Activated T-cell treated with anti-CD3 and anti-CD28 coated beads for 4 hours (primary cell): ENCODE results near the gene AIG1.
"Not testable (repeated sequence)": the region's sequence is repeated elsewhere in the genome, so short reads cannot be mapped to it uniquely, and the experiment has no call there.

Source experiments
- DNase-seq: peaks from one replicate; pipeline ENCODE4 v3.0.0-alpha.2; 2020

AIG1 gene

DNA sequence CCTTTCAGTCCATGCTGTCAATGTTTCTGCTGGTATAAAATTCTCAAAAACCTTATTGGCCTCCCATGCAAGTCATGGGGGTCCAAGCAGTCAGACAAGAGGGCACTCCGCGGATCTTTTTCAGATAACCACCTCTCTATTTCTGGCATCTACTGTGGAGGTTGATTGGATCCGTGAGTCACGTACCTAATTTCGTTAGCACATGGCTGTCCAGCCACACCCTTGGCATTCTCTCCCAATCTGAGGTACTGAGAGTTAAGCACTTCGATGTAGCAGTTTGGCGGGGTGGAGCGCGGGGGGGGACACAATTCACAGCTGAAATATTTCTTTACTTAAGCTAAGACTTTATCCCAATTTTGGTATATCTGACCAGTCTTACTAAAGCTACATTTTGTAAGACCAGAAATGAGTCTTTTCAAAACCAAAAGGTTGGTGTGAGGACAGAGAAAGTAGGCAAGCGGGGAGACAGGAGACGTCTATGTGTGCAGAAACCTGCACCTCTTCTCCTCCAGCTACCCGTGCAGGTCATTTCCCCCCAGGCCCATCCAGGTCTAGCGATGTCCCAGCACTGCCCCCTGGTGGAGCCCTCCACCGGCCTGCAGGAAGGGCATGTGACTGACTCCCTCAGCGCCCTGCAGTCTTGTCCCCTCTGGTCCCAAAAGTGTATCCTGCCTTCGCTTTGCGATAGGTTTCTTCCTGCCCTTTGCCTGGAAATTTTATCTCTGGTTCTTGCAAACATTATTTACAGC, 276.7 kb downstream of the AIG1 start:
- peak; percentile 38 for DNase-seq

GRCh38 chr6:143339223-143339622, 278.5 kb downstream of the AIG1 start:
- no peak for DNase-seq

DNA sequence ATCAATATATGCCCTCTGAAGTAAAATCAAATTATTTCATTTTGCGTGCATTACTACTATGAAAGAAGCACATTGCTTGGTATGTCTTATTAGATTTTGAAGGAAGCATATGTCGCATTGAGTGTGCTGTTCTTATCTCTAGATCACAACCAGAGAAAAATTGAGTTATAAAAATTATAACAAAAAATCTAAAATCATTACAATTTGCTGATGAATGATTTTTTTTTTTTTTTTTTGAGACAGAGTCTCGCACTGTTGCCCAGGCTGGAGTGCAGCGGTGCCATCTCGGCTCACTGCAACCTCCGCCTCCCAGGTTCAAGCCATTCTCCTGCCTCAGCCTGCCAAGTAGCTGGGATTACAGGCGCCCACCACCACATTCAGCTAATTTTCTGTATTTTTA, 284.8 kb downstream of the AIG1 start:
- not testable (repeated sequence) for DNase-seq

DNA sequence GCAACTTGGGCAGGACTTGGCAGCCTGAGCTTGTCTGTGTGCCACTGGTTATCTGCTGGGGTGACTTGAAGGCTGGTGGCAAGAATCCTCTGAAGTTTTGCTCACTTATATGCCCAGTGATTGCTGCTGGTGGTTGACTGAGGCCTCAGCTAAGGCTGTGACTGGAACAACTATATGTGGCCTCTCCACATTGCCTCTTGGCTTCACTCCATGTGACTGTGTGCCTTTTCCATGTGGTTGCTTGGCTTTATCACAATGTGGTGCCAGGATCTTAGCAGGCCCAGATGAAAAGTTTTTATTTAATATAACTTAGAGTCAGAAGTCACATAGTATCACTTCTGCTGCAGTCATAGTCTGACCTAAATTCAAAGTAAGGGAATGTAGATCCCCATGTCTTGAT, 285.3 kb downstream of the AIG1 start:
- DNase-seq: no peak

DNA sequence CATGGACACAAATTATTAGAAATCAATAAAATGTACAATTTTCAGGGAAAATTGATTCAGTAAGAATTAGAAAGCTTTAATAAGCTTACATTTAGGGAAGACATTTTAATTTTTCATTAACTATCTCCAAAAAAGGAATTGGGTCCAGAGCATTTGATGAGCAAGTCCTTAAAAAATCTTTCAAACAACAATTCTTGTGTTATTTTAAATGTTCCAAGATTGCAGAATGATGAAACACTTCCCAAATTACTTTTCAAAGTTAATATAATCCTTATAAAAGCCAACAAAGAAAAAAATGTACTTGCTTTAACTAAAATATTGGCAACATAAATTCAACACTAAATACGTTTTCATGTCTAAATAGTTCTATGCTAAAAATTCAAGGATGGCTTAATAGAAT, 287.8 kb downstream of the AIG1 start:
- DNase-seq: no peak

DNA sequence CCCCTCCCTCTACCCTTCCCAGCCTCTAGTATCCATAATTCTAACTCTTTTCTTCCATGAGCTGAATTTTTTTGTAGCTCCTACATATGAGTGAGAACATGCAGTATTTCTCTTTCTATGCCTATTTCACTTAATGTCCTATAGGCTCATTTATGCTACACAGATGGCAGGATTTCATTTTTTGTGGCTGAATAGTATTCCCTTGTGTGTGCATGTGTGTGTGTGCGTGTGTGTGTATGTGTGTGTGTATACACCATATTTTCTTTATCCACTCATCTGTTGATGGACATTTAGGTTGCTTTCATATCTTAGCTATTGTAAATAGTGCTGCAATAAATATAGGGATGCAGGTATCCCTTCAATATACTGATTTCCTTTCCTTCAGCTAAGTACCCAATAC, 288.8 kb downstream of the AIG1 start:
- no peak for DNase-seq

DNA sequence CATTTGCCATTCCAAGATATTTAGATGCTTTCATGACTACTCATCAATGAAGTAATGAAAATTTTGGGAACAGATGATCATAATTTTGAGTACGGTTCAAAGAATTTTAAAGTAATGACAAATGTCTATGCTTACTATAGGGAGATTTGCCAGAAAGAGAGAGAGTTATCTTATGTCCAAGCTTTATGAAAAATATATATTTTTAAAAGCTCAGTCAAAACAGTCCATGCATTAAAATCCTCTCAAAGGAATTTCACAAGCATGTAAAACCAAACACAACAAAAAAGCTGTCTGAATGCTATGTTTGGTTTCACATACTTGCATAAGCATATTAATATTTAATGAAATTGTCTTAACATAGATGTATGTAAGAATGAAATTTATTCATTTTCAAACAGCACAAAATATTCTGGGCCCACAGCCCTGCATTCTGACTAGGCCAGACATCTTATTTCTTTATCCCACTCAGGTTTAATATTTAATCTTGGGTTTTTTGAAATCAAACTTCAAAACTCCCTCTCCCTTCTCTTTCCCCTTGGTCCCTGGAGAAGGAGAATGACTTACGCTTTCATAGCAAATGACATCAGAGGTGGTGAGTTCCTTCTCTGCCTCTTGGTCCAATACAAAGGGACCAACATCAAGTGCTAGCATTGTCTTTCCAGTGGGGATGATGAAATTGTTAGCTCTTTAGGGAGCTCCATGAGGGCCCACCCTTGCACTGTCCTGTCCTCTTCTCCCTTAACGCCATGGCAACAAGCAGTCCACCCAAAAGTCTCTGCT, 295.6 kb downstream of the AIG1 start:
- no peak for DNase-seq

- no peak for DNase-seq
Observed at GRCh38 chr6:143357152-143357551, 296.5 kb downstream of the AIG1 start.

- no peak for DNase-seq
Observed at GRCh38 chr6:143357561-143358255, 297.0 kb downstream of the AIG1 start.

DNA sequence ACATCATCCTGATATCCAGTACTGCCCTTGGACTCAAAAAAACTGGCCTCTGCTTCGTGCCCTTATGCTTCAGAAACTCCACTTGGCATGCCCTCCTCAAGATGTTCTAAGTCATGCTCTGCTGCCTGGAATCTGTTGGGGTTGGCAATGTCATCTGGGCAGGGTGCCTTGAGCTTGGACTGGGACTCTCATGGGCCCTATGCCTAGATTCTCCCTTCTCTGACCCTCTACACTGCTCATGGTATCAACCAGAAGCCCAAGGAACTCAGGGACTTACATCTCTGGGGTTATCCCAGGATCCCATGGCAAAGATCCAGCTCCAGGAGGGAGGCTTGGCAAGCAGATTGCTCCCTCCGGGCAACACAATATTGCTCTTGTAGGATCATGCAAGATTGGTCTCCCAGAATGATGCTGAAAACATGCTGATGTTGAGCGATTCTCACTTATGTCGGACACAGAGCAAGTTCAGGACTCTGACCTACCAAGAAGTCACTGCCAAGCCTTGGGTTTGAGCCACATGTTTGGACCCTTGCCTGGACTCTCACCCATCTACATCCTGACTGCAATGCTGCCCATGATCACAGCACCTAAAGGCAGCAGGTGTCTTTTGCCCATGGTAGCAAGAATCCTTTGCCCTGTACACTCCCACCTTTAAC, 301.0 kb downstream of the AIG1 start:
- DNase-seq: no peak

GRCh38 chr6:143362192-143362558, 301.5 kb downstream of the AIG1 start:
- DNase-seq: no peak

DNA sequence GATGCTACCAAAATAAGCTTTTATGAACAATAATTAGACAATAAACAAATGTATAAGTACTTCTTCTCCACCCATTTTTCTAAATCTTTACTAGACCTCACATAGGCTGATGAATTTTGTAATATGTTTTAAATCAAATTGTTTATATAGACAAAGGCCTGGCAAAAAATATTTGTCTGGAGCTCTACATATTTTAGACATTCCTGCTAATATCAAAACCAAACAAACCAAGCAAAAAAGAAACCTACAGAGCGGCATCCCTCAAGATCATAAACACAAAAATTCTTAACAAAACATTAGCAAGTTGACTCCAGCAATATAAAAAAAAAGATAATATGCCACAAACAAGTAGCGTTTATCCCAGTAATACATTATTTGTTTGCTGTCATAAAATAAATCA, 302.6 kb downstream of the AIG1 start:
- no peak for DNase-seq

GRCh38 chr6:143368426-143368825, 307.7 kb downstream of the AIG1 start:
- DNase-seq: no peak

GRCh38 chr6:143369971-143370370, 309.3 kb downstream of the AIG1 start:
- no peak for DNase-seq

DNA sequence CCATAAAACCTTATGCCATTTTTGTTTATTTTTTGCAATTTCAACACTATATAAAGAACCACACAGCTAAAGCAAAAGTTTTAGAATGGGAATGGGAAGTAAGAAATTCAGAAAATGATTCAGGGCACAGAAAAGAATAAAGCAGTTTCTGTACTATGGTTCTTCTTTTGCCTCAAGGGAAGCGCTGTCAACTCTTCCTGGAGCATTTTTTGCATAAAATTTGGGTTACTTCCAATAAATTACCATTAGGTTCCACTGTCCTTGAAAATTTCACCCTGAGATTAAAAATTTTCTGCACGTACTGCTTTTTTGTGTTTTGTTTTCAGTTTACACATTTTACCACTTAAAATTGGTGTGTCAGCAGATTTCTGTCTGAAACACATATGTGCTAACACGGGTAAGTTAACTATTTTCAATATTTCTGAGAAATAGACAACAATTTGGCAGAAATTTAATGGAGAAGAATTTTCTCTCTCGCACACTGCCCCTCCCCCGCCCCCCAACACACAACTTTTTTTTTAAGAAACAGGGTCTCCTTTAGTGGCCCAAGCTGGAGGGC, 310.2 kb downstream of the AIG1 start:
- DNase-seq: no peak

GRCh38 chr6:143372199-143372882, 311.7 kb downstream of the AIG1 start:
- DNase-seq: no peak

DNA sequence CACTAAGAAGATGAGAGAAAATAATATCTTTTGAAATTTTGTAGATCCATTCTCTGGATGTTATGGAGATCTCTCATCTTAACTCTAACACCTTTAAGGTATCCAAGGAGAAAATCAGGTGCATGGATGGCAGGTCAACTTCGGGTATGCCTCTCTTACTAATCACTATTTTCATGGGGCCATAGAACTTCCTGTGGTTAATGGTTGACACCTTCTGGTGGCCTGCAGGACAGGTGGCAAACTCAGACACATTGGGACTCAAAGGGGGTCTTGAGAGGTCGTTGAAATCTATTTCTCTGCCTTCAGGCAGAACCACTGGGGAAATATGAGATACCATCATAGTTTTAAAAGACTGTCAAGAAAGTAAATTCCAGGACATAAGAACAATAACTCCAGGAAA, 313.3 kb downstream of the AIG1 start:
- no peak for DNase-seq

GRCh38 chr6:143375022-143375585, 314.4 kb downstream of the AIG1 start:
- DNase-seq: no peak

DNA sequence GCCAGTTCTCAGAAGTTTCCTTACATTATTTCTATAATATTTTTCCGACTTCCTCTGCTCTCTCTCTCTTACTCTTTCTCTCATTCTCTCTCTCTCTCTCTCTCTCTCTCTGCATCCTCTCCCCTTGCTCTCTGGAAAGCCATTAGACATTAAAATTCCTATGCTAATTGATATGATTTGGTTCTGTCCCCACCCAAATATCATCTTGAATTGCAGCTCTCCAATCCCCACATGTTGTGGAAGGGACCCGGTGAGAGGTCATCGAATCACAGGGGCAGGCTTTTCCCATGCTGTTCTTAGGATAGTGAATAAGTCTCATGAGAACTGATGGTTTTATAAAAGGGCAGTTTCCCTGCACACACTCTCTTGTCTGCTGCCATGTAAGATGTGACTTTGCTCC, 315.7 kb downstream of the AIG1 start:
- no peak for DNase-seq

DNA sequence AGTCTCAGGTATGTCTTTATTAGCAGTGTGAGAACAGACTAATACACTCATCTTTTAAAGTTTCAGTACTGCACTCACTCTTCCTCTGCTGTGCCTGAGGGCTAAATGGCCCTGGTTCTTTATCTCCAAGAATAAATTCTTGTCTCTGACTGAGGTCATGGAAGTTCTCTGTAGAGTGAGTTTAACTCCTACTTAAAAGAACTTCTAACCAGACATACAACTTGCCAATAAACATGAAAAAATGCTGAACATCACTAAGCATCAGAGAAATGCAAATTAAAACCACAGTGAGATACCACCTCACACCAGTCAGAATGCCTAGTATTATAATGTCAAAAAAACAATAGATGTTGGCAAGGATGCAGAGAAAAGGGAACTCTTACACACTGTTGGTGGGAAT, 316.2 kb downstream of the AIG1 start:
- DNase-seq: no peak

GRCh38 chr6:143385636-143386035, 324.9 kb downstream of the AIG1 start:
- DNase-seq: no peak

DNA sequence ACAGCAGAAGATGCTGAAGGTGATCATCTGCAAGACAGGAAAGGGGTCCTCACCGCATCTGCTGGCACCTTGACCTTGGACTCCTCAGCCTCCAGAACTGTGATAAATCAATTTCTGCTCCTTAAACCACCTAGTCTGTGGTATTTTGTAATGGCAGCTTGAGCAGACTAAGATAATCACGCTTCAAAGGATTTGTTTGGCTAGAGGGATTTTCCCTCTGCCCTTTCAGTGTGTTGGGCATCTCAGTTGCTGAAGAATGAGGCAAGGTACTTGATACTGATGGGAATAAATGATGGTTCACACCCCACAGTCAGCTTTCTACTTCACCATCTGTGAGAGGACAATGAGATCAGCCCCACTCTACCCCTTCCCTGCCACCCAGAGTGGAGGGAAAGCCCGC, 329.6 kb downstream of the AIG1 start:
- no peak for DNase-seq
